ENCODE measurements around the gene SMCO1.
"Not testable (repeated sequence)": the region's sequence is repeated elsewhere in the genome, so short reads cannot be mapped to it uniquely, and the experiment has no call there.

The SMCO1 gene

GRCh38 chr3:196523841-196524240, 8.7 kb upstream of the SMCO1 start:
- in situ Hi-C loops (cut with HindIII; ENCODE audit: low sequenced_read_pairs), result loop anchor here (10.0 kb wide), 1 partner anchor 449 kb away; no protein-coding TSS in a partner anchor

- in situ Hi-C loops (cut with HindIII; ENCODE audit: low sequenced_read_pairs), result loop anchor here (10.0 kb wide), 1 partner anchor 446 kb away; no protein-coding TSS in a partner anchor
Observed at GRCh38 chr3:196521291-196521690, 6.1 kb upstream of the SMCO1 start.

DNA sequence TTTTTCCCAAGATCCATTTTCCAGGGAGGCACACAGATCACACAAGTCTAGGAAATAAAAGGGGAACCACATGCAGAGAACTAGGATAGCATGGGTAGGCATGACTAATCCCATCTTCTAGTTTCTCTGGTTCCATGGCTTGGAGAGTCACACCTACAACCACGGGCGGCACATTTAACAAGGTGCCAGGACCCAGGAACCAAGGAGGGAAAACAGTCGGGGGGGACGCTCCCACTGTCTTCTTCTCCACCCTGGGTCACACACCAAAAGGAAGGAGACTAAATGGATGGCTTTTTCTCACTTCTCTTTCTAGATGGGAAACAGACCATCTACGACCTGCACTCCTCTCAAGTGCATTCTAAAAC, 4.6 kb upstream of the SMCO1 start:
- in situ Hi-C loops (cut with HindIII; ENCODE audit: low sequenced_read_pairs), result loop anchor here (10.0 kb wide), 1 partner anchor 445 kb away; no protein-coding TSS in a partner anchor

- in situ Hi-C loops (cut with HindIII; ENCODE audit: low sequenced_read_pairs), result no loop called here
Observed at GRCh38 chr3:196518966-196519717, 4.0 kb upstream of the SMCO1 start.

- in situ Hi-C loops (cut with HindIII; ENCODE audit: low sequenced_read_pairs), result no loop called here
Observed at GRCh38 chr3:196517919-196518318, 2.8 kb upstream of the SMCO1 start.

DNA sequence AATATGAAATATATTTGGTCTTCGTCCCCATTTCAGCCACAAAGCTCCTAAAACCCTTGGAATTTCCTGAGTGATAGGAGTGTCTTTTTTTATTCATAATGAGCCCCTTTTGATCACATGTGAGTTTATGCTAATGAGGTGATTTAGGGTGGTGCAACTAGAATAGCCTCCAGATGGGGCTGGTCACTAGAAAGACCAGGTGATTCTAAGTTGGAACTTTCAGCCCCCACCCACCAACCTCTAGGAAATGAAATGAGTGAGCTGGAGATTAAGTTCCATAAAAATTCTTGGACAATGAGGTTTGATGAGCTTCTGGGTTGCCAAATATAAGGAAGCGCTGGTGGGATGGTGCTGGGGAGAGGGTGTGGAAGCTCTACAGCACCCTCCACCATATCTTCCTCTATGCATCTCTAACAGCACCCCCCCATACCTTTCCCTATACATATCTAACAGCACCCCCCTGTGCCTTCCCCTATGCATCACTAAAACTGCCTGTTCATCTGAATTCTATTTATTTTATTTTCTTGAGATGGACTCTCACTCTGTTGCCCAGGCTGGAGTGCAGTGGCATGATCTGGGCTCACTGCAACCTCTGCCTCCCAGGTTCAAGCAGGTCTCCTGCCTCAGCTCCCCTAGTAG, 2.1 kb upstream of the SMCO1 start:
- in situ Hi-C loops (cut with HindIII; ENCODE audit: low sequenced_read_pairs), result no loop called here

GRCh38 chr3:196514350-196514716, 813 bp downstream of the SMCO1 start:
- in situ Hi-C loops (cut with HindIII; ENCODE audit: low sequenced_read_pairs), result no loop called here

- in situ Hi-C loops (cut with HindIII; ENCODE audit: low sequenced_read_pairs), result no loop called here
Observed at GRCh38 chr3:196513697-196514349, 1.3 kb downstream of the SMCO1 start.

- in situ Hi-C loops (cut with HindIII; ENCODE audit: low sequenced_read_pairs), result not testable (repeated sequence)
Observed at GRCh38 chr3:196511646-196512425, 3.3 kb downstream of the SMCO1 start.

- in situ Hi-C loops (cut with HindIII; ENCODE audit: low sequenced_read_pairs), result not testable (repeated sequence)
Observed at GRCh38 chr3:196511108-196511507, 4.0 kb downstream of the SMCO1 start.

DNA sequence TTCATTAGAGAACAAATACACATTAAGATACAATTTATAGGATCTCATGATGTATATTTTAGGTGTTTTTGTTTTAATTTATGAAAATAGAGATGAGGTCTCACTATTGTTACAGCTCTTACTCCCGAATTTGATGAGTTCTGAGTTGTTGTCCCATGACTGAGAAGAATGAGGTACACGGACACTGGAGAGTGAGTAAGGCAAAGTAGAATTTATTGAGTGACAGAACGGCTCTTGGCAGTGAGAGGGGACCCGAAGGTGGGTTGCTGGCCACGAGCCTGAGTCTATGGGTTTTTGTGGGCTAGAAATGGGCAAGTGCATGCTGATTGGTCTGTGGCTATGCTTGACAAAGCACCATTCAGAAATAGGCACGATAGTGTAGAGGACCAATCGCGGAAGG, 8.5 kb downstream of the SMCO1 start:
- in situ Hi-C loops (cut with HindIII; ENCODE audit: low sequenced_read_pairs), result no loop called here

DNA sequence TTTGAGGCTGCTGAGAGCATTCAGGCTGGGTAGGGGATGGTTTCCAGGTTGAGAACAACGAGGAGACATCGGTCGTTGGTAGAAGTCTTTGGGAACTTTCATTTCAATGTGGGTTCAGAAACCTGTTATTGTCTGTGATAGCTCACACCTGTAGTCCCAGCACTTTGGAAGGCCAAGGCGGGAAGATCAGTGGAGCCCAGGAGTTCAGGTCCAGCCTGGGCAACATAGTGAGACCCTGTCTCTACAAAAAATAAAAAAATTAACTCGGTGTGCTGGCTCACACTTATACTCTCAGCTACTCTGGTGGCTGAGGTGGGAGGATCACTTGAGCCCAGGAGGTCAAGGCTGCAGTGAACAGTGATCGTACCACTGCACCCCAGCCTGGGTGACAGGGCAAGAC, 10.6 kb downstream of the SMCO1 start:
- in situ Hi-C loops (cut with HindIII; ENCODE audit: low sequenced_read_pairs), result no loop called here

- in situ Hi-C loops (cut with HindIII; ENCODE audit: low sequenced_read_pairs), result not testable (repeated sequence)
Observed at GRCh38 chr3:196504077-196504398, 11.1 kb downstream of the SMCO1 start.

- in situ Hi-C loops (cut with HindIII; ENCODE audit: low sequenced_read_pairs), result no loop called here
Observed at GRCh38 chr3:196503196-196504076, 11.7 kb downstream of the SMCO1 start, which contains the start of gene RNF168. TSS of gene RNF168 (minus strand) at chr3:196503768. CDS start at chr3:196503173, 595 bp downstream.

GRCh38 chr3:196502775-196503195, 12.4 kb downstream of the SMCO1 start:
- in situ Hi-C loops (cut with HindIII; ENCODE audit: low sequenced_read_pairs), result no loop called here

- in situ Hi-C loops (cut with HindIII; ENCODE audit: low sequenced_read_pairs), result no loop called here
Observed at GRCh38 chr3:196501316-196502044, 13.7 kb downstream of the SMCO1 start.

- in situ Hi-C loops (cut with HindIII; ENCODE audit: low sequenced_read_pairs), result no loop called here
Observed at GRCh38 chr3:196499807-196500524, 15.2 kb downstream of the SMCO1 start.

GRCh38 chr3:196499061-196499460, 16.1 kb downstream of the SMCO1 start:
- in situ Hi-C loops (cut with HindIII; ENCODE audit: low sequenced_read_pairs), result no loop called here

DNA sequence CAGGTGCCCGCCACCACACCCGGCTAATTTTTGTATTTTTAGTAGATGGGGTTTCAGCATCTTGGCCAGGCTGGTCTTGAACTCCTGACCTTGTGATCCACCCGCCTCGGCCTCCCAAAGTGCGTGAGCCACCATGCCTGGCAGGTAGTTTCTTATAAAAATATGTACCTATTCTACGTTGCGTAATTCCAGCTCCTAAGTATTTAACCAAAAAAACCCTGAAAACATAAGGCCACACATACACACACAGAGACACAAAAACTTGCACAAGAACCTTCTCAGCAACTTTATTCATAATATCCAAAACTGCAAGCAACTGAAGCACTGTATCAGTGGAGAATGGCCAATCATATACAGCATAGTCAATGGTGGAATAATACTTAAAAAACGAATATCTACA, 16.8 kb downstream of the SMCO1 start:
- in situ Hi-C loops (cut with HindIII; ENCODE audit: low sequenced_read_pairs), result no loop called here

Data from DLD1 (cell line).